Measurements from ENCODE around the gene PRDM5. TPM values are rescaled to one million over a fixed set of nuclear protein-coding genes. Genes with fewer than 3 reads are reported as not detected.

The PRDM5 gene
- total RNA-seq, 1 experiment from 2014 or later: 0.85 TPM

DNA sequence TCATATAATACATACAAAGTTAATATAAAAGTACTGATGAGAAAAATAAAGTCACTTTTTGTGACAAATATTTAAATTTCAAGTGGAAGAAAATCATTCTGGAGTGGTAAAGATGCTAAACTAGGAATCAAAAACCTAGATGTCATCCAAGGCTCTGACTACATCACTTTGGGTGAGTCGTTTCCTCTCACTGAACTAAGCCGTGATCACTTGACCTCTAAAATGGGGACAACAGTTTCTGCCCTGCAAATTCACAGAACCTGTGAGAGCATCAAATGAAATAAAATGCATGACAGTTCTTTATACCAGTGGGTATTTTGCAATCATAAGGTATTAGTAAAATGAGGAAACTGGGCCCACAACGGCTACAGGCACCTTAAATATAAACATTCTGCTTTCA is 63.8 kb downstream of the PRDM5 start:
- Histone ChIP-seq H3K27ac (no peak overlapping the region), H3K9me2 (ENCODE audit: insufficient read depth) (no peaks in the 10 kb centered on the region), H2AFZ (no peak overlapping the region), H3K79me2 (ENCODE audit: low read depth) (no peaks in the 10 kb centered on the region), H3K9me3 (ENCODE audit: insufficient read depth, low read depth) (no peaks in the 10 kb centered on the region), H4K20me1 (ENCODE audit: insufficient read depth) (no peaks in the 10 kb centered on the region), H3F3A (ENCODE audit: insufficient read depth, low read depth) (no peaks in the 10 kb centered on the region), H3K4me2 (no peak overlapping the region), H3K27me3 (ENCODE audit: insufficient read depth, low read depth) (no peaks in the 10 kb centered on the region), H3K4me3 (no peak overlapping the region), H3K4me1 (replicated peaks; ENCODE audit: insufficient read depth) (no peaks in the 10 kb centered on the region), H3K36me3 (ENCODE audit: low read depth) (no peaks in the 10 kb centered on the region)
- DNase-seq: no peak
- no peak for TF ChIP-seq CTCF (conservative IDR thresholded peaks at IDR 0.05)
- no peak for TF ChIP-seq EZH2 (IDR thresholded peaks at IDR 0.05; ENCODE audit: low read depth)
- intact Hi-C loops (cut with micrococcal nuclease; ENCODE audit: unreplicated experiment): no loop called here
- POLR2A ChIA-PET (ENCODE audit: unreplicated experiment): no interaction called here
- no TSS peak for BruUV-seq (replicated peaks)
- CTCF ChIA-PET: no interaction called here

GRCh38 chr4:120857312-120857711 is 65.2 kb downstream of the PRDM5 start:
- intact Hi-C loops (cut with micrococcal nuclease; ENCODE audit: unreplicated experiment): no loop called here
- Histone ChIP-seq H3K36me3 (ENCODE audit: low read depth) (no peaks in the 10 kb centered on the region), H3K9me3 (ENCODE audit: insufficient read depth, low read depth) (no peaks in the 10 kb centered on the region), H3K79me2 (ENCODE audit: low read depth) (no peaks in the 10 kb centered on the region), H3K4me2 (no peak overlapping the region), H3K4me3 (no peak overlapping the region), H3K27ac (no peak overlapping the region), H3F3A (ENCODE audit: insufficient read depth, low read depth) (no peaks in the 10 kb centered on the region), H3K4me1 (replicated peaks; ENCODE audit: insufficient read depth) (no peaks in the 10 kb centered on the region), H3K9me2 (ENCODE audit: insufficient read depth) (no peaks in the 10 kb centered on the region), H3K27me3 (ENCODE audit: insufficient read depth, low read depth) (no peaks in the 10 kb centered on the region), H2AFZ (no peak overlapping the region), H4K20me1 (ENCODE audit: insufficient read depth) (no peaks in the 10 kb centered on the region)
- BruUV-seq (replicated peaks): no TSS peak
- ChIA-PET CTCF (no interaction called here), POLR2A (ENCODE audit: unreplicated experiment) (no interaction called here)
- no peak for DNase-seq
- TF ChIP-seq CTCF (conservative IDR thresholded peaks at IDR 0.05) (no peak), EZH2 (IDR thresholded peaks at IDR 0.05; ENCODE audit: low read depth) (no peak)

- intact Hi-C loops (cut with micrococcal nuclease; ENCODE audit: unreplicated experiment): no loop called here
- CTCF ChIA-PET: no interaction called here
- BruUV-seq (replicated peaks): no TSS peak
- H3K27ac ChIP-seq: no peak overlapping the region
- POLR2A ChIA-PET (ENCODE audit: unreplicated experiment): no interaction called here
- H2AFZ ChIP-seq: no peak overlapping the region
- no peaks in the 10 kb centered on the region for H3F3A ChIP-seq (ENCODE audit: insufficient read depth, low read depth)
- H3K9me3 ChIP-seq (ENCODE audit: insufficient read depth, low read depth): no peaks in the 10 kb centered on the region
- TF ChIP-seq EZH2 (IDR thresholded peaks at IDR 0.05; ENCODE audit: low read depth) (no peak), CTCF (conservative IDR thresholded peaks at IDR 0.05) (no peak)
- H3K9me2 ChIP-seq (ENCODE audit: insufficient read depth): no peaks in the 10 kb centered on the region
- no peaks in the 10 kb centered on the region for H3K27me3 ChIP-seq (ENCODE audit: insufficient read depth, low read depth)
- no peaks in the 10 kb centered on the region for H3K36me3 ChIP-seq (ENCODE audit: low read depth)
- no peaks in the 10 kb centered on the region for H3K4me1 ChIP-seq (replicated peaks; ENCODE audit: insufficient read depth)
- H3K4me3 ChIP-seq: no peak overlapping the region
- no peak for DNase-seq
- no peaks in the 10 kb centered on the region for H4K20me1 ChIP-seq (ENCODE audit: insufficient read depth)
- H3K4me2 ChIP-seq: no peak overlapping the region
- H3K79me2 ChIP-seq (ENCODE audit: low read depth): no peaks in the 10 kb centered on the region
Measured at GRCh38 chr4:120856294-120856693, 66.2 kb downstream of the PRDM5 start.
